Measurements from ENCODE around the gene SCN4B. TPM values are rescaled to one million over a fixed set of nuclear protein-coding genes. Genes with fewer than 3 reads are reported as not detected.

Gene SCN4B
- total RNA-seq, 1 donor: 0.10 TPM

- Histone ChIP-seq H3K4me3 (ENCODE audit: low read length) (no peak overlapping the region), H3K27me3 (ENCODE audit: insufficient read depth, low read length) (no peaks in the 10 kb centered on the region), H3K9me3 (ENCODE audit: low read depth, low read length) (no peaks in the 10 kb centered on the region), H3K4me1 (ENCODE audit: insufficient read depth, low read length) (peaks cover 27% of the 10 kb centered on the region)
These were observed 60.9 kb downstream of the SCN4B start for GRCh38 chr11:118091690-118092089.

- Histone ChIP-seq H3K4me3 (ENCODE audit: low read length) (no peak overlapping the region), H3K4me1 (ENCODE audit: insufficient read depth, low read length) (peaks cover 30% of the 10 kb centered on the region), H3K27me3 (ENCODE audit: insufficient read depth, low read length) (no peaks in the 10 kb centered on the region), H3K9me3 (ENCODE audit: low read depth, low read length) (no peaks in the 10 kb centered on the region)
These were observed 62.0 kb downstream of the SCN4B start for GRCh38 chr11:118090545-118091162.

GRCh38 chr11:118088531-118088930 lies 64.1 kb downstream of the SCN4B start:
- H3K4me1 ChIP-seq (ENCODE audit: insufficient read depth, low read length): peaks cover 50% of the 10 kb centered on the region
- no peaks in the 10 kb centered on the region for H3K9me3 ChIP-seq (ENCODE audit: low read depth, low read length)
- no peak overlapping the region for H3K4me3 ChIP-seq (ENCODE audit: low read length)
- no peaks in the 10 kb centered on the region for H3K27me3 ChIP-seq (ENCODE audit: insufficient read depth, low read length)

DNA sequence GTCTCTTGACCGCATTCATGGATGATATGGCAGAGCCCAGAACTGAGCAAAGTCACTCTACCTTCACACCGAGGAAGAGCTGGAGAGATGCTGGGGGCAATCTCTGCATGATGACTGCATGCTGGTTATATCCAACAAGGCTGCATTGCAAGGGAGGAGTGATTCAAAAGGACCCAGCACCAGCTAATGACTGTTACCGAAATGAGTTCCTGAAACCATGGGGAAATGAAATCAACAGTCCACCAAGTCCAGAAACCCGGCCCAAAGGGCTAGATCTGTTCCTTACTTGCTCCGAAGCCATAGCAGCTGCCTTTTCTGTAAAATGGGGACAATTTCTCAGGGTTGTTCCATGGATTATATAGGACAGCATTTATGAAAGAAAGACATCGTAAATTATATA lies 64.7 kb downstream of the SCN4B start:
- peaks cover 56% of the 10 kb centered on the region for H3K4me1 ChIP-seq (ENCODE audit: insufficient read depth, low read length)
- no peaks in the 10 kb centered on the region for H3K27me3 ChIP-seq (ENCODE audit: insufficient read depth, low read length)
- H3K4me3 ChIP-seq (ENCODE audit: low read length): no peak overlapping the region
- no peaks in the 10 kb centered on the region for H3K9me3 ChIP-seq (ENCODE audit: low read depth, low read length)

DNA sequence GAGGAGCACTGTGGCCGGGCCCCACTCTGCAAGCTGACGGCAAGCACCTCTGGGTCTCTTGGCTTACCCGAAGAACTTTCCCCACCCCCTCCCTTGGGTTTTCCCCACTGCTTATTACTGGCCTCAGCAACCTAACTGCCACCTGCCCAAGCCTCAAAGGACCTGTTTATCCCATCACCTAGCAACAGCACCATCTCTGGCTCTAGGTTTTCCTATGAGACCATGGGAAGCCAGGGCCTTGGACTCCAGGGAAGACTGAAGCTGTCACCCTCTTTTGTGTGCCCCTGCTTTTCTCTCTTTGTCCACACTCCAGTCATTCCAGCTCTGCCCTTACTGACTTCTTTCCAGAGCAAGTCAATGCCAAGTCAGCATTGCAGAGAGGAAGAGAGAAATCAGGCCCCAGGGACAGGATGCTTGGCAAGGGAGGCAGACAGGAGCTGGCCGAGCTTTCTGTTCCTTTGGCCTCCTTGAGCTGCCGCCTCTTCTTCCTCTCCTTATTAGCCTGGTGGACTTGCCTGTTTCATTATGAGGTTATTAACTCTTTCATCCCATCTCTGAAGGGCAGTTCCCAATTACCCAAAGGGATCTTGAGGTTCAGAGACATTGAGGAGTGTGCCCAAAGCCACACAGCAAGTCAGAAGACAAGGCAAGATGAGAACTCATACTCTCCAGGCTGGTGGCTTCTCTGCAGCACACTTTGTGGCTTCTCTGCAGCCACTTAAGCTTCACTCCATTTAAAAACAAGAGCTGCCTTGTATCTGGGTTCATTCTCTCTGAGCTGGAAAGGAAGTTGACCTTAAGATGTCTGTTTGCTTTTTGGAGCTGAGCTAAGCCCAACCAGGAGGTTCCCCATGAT lies 65.5 kb downstream of the SCN4B start, which contains the start of gene SMIM35:
Gene SMIM35, minus strand, starts transcription at position 51 of the 856 bp plus-strand sequence. CDS start 206 bp downstream, outside the sequence.
- no peak within 1 kb of the TSS for H3K4me3 ChIP-seq (ENCODE audit: low read length)

GRCh38 chr11:118084656-118085055 lies 68.0 kb downstream of the SCN4B start:
- Histone ChIP-seq H3K27me3 (ENCODE audit: insufficient read depth, low read length) (no peaks in the 10 kb centered on the region), H3K4me1 (ENCODE audit: insufficient read depth, low read length) (peaks cover 83% of the 10 kb centered on the region), H3K9me3 (ENCODE audit: low read depth, low read length) (no peaks in the 10 kb centered on the region), H3K4me3 (ENCODE audit: low read length) (no peak overlapping the region)

More for the DNA sequence above, 65.5 kb downstream of the SCN4B start, which contains the start of gene SMIM35:
- Histone ChIP-seq H3K27me3 (ENCODE audit: insufficient read depth, low read length) (no peaks in the 10 kb centered on the region), H3K9me3 (ENCODE audit: low read depth, low read length) (no peaks in the 10 kb centered on the region), H3K4me1 (ENCODE audit: insufficient read depth, low read length) (peaks cover 64% of the 10 kb centered on the region)

DNA sequence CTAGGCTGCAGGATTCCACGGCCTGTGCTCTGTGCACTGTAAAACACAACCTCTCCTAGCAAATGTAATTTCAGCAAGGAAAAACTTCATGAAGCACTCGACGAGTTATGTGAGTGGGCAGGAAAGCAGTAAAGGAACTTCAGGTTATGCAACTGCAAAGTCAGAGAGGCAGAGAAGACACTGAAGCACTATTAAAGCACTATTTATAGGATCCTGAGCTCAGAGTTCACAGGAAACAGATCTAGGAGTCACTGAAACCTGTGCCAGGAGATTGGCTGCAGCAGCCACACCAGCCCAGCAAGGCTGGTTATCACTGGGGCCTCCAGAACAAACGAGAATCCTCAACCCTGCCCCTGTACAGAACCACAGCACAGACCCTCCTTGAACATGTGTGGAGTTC lies 68.4 kb downstream of the SCN4B start:
- peaks cover 80% of the 10 kb centered on the region for H3K4me1 ChIP-seq (ENCODE audit: insufficient read depth, low read length)
- H3K4me3 ChIP-seq (ENCODE audit: low read length): no peak overlapping the region
- no peaks in the 10 kb centered on the region for H3K27me3 ChIP-seq (ENCODE audit: insufficient read depth, low read length)
- no peaks in the 10 kb centered on the region for H3K9me3 ChIP-seq (ENCODE audit: low read depth, low read length)

Other genes starting within 250 kb of the SCN4B start
- gene TMPRSS13, start 223.4 kb downstream of the SCN4B start, total RNA-seq: 0.73 TPM
- gene IL10RA, start 166.4 kb downstream of the SCN4B start, total RNA-seq: 314 TPM
- gene TMPRSS4, start 75.7 kb downstream of the SCN4B start, total RNA-seq: not detected
- 0.21 TPM for gene SMIM35, start 65.9 kb downstream of the SCN4B start, total RNA-seq
- gene SCN2B, start 23.8 kb upstream of the SCN4B start, total RNA-seq: not detected
- 90.4 TPM for gene JAML, start 72.2 kb upstream of the SCN4B start, total RNA-seq
- 16.7 TPM for gene MPZL3, start 99.5 kb upstream of the SCN4B start, total RNA-seq
- gene MPZL2, start 111.5 kb upstream of the SCN4B start, total RNA-seq: 1.5 TPM
- gene CD3E, start 151.9 kb upstream of the SCN4B start, total RNA-seq: 136 TPM
- gene CD3D, start 189.9 kb upstream of the SCN4B start, total RNA-seq: 122 TPM
- gene CD3G, start 191.5 kb upstream of the SCN4B start, total RNA-seq: 49.7 TPM
- 50.5 TPM for gene UBE4A, start 206.8 kb upstream of the SCN4B start, total RNA-seq
- gene ATP5MG, start 248.8 kb upstream of the SCN4B start, total RNA-seq: 50.8 TPM